K562 (cell line): ENCODE data around the gene CDKN2C. TPM values are rescaled to one million over a fixed set of nuclear protein-coding genes. Genes with fewer than 3 reads are reported as not detected.
A peak's percentile ranks its signal among the peaks of the same experiment; 100 is the strongest.

Experiments
- ARHGAP35 ChIP-seq: fragments of 450-650 bp; IDR thresholded peaks from 2 replicates; pipeline ENCODE4 v1.6.1; 2018; ENCODE audit not compliant: partially characterized antibody
- HDAC3 ChIP-seq: fragments of 450-650 bp; IDR thresholded peaks from 2 replicates; pipeline ENCODE4 v1.6.1; 2018; ENCODE audit warnings: borderline replicate concordance, mild to moderate bottlenecking, moderate library complexity; ENCODE audit not compliant: partially characterized antibody
- HDGF ChIP-seq: fragments of 450-650 bp; IDR thresholded peaks from 2 replicates; pipeline ENCODE4 v1.6.1; 2016
- KDM2B ChIP-seq: fragments of 250-450 bp; sonication (Bioruptor Pico); IDR thresholded peaks from 2 replicates; pipeline ENCODE4 v1.8.0; 2021; ENCODE audit warnings: mild to moderate bottlenecking, moderate library complexity
- MED1 ChIP-seq: sonication (generic); formaldehyde crosslinking; IDR thresholded peaks from 2 replicates; pipeline ENCODE4 v1.8.1; 2023; ENCODE audit warnings: missing genetic modification reagents, borderline replicate concordance
- MEF2D ChIP-seq: conservative IDR thresholded peaks from 2 replicates; pipeline ENCODE4 v1.6.1; 2016; ENCODE audit warnings: low read depth, missing genetic modification characterization, missing compliant biosample characterization
- MYBL2 ChIP-seq, 2 experiments: fragments of 450-650 bp in 1 of 2; sonication (generic) in 1 of 2; formaldehyde crosslinking in 1 of 2; IDR thresholded peaks; 2 replicates each; pipeline versions ENCODE4 v1.6.1 to v1.8.1; 2017 to 2022; ENCODE audit warnings: borderline replicate concordance in 1 of 2, inconsistent platforms in 1 of 2, low read depth in 1 of 2, mild to moderate bottlenecking in 1 of 2, missing genetic modification reagents in 1 of 2, moderate library complexity in 1 of 2
- NBN ChIP-seq: fragments of 450-650 bp; IDR thresholded peaks from 2 replicates; pipeline ENCODE4 v1.6.1; 2016; ENCODE audit warnings: low read depth, mild to moderate bottlenecking
- NONO ChIP-seq, 2 experiments: fragments of 200-400 bp in 1 of 2; fragments of 450-650 bp in 1 of 2; formaldehyde crosslinking in 1 of 2; IDR thresholded peaks; 2 replicates each; pipeline ENCODE4 v1.6.1; 2017; ENCODE audit warnings: low read depth in 2 of 2, mild to moderate bottlenecking in 2 of 2, moderate library complexity in 2 of 2, low read length in 1 of 2
- POLR3G ChIP-seq: IDR thresholded peaks from 2 replicates; pipeline ENCODE4 v1.6.1; 2011; ENCODE audit not compliant: insufficient read length, insufficient replicate concordance; ENCODE audit errors: extremely low read depth
- TAF7 ChIP-seq: fragments of 450-650 bp; IDR thresholded peaks from 2 replicates; pipeline ENCODE4 v1.6.1; 2016; ENCODE audit warnings: missing genetic modification characterization, missing compliant biosample characterization
- TRIM24 ChIP-seq, 2 experiments: fragments of 450-650 bp; IDR thresholded peaks; 2 replicates each; pipeline ENCODE4 v1.6.1; 2016
- ZNF175 ChIP-seq: fragments of 200-800 bp; sonication (Bioruptor generic); IDR thresholded peaks from 2 replicates; pipeline ENCODE4 v1.6.1; 2016; ENCODE audit warnings: low read depth, mild to moderate bottlenecking, missing genetic modification characterization, missing compliant biosample characterization
- ZNF324 ChIP-seq: fragments of 250-450 bp; sonication (Bioruptor Pico); IDR thresholded peaks from 2 replicates; pipeline ENCODE4 v1.4.0; 2020; ENCODE audit warnings: mild to moderate bottlenecking
- ZNF586 ChIP-seq: fragments of 450-650 bp; formaldehyde crosslinking; conservative IDR thresholded peaks from 2 replicates; pipeline ENCODE4 v1.4.0; 2020; ENCODE audit warnings: mild to moderate bottlenecking, moderate library complexity
- ZNF75A ChIP-seq: fragments of 450-650 bp; formaldehyde crosslinking; IDR thresholded peaks from 2 replicates; pipeline ENCODE4 v1.4.0; 2020; ENCODE audit warnings: mild to moderate bottlenecking
- ZSCAN32 ChIP-seq: fragments of 450-650 bp; formaldehyde crosslinking; IDR thresholded peaks from 2 replicates; pipeline ENCODE4 v1.4.0; 2020; ENCODE audit warnings: mild to moderate bottlenecking, moderate library complexity
- polyA plus RNA-seq, 8 experiments: library from polyadenylated mRNA; depleted of rRNA in 4 of 8; stranded (reverse) in 5 of 8; unstranded in 3 of 8; fragments of >200 nt; fragmentation: Nextera tagmentation in 2 of 8; fragmentation: Illumina TruSeq in 1 of 8; extraction: Ambion mirVana in 2 of 8; extraction: Trizol in 1 of 8; gene quantifications; 2 replicates each; pipeline versions ENCODE4 v1.2.1 to v1.2.3, GENCODE V29; 2011 to 2014; ENCODE audit warnings: inconsistent platforms in 1 of 8, missing spikeins in 1 of 8
- total RNA-seq, 7 experiments: library from RNA; depleted of rRNA in 6 of 7; stranded (reverse); fragments of >200 nt in 6 of 7; fragmentation: Illumina TruSeq in 2 of 7; extraction: Trizol in 2 of 7; gene quantifications; 2 replicates each; pipeline versions ENCODE4 v1.2.1 to v1.2.3, GENCODE V29; 2011 to 2021; ENCODE audit warnings: low replicate concordance in 1 of 7
- TF ChIP-seq, protein P1 (sequence below), 3 experiments: fragments of 200-800 bp in 1 of 3; fragments of 250-450 bp in 1 of 3; fragments of 450-650 bp in 1 of 3; sonication (Bioruptor Pico) in 1 of 3; sonication (Bioruptor generic) in 1 of 3; formaldehyde crosslinking in 1 of 3; IDR thresholded peaks; 2 replicates each; pipeline versions ENCODE4 v1.6.1 to v1.8.0; 2016 to 2022; ENCODE audit warnings: mild to moderate bottlenecking in 2 of 3, missing genetic modification characterization in 2 of 3, missing compliant biosample characterization in 1 of 3, moderate library complexity in 1 of 3
- TF ChIP-seq, protein P2 (sequence below): sonication (generic); formaldehyde crosslinking; IDR thresholded peaks from 2 replicates; pipeline ENCODE4 v1.4.0; 2020; ENCODE audit warnings: mild to moderate bottlenecking, missing genetic modification reagents
- TF ChIP-seq, protein P3 (sequence below): sonication (generic); formaldehyde crosslinking; IDR thresholded peaks from 2 replicates; pipeline ENCODE4 v1.8.1; 2023; ENCODE audit warnings: mild to moderate bottlenecking, missing genetic modification reagents

Gene CDKN2C
- total and polyA plus RNA-seq, 9 of the 15 experiments (the other 6 are each of a cell fraction or from before 2014, with no cell fraction given) = 11.9 to 74.3 (median 45.9) TPM

DNA sequence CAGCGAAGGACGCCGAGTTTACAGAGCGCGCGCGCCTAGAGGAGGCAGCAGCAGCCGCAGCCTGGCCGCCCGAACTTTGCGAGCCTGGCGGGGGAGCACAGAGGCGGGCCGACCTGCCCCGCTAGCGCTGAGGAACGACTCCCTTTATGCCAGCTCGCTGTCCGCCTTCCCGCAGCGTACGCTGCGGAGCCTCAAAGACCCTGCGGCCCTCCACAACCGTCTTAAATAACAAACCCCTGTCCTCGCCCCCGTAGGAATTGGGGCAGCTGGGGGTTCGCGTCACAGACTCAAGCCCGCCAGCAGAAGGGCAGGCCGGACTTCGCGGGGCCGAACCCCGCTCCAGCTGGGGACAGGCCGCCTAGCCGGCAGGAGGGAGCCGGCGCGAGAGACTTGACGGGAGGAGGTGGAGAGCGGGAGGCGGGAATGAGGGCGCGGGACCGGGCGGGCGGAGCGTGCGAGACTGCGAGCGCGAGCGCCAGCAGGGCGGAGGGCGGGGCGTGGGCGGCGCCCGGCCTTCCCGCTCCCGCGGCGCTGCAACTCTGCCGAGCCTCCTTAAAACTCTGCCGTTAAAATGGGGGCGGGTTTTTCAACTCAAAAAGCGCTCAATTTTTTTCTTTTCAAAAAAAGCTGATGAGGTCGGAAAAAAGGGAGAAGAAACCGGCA lies 1.8 kb upstream of the CDKN2C start (continued):
- TF ChIP-seq, protein P1, sequence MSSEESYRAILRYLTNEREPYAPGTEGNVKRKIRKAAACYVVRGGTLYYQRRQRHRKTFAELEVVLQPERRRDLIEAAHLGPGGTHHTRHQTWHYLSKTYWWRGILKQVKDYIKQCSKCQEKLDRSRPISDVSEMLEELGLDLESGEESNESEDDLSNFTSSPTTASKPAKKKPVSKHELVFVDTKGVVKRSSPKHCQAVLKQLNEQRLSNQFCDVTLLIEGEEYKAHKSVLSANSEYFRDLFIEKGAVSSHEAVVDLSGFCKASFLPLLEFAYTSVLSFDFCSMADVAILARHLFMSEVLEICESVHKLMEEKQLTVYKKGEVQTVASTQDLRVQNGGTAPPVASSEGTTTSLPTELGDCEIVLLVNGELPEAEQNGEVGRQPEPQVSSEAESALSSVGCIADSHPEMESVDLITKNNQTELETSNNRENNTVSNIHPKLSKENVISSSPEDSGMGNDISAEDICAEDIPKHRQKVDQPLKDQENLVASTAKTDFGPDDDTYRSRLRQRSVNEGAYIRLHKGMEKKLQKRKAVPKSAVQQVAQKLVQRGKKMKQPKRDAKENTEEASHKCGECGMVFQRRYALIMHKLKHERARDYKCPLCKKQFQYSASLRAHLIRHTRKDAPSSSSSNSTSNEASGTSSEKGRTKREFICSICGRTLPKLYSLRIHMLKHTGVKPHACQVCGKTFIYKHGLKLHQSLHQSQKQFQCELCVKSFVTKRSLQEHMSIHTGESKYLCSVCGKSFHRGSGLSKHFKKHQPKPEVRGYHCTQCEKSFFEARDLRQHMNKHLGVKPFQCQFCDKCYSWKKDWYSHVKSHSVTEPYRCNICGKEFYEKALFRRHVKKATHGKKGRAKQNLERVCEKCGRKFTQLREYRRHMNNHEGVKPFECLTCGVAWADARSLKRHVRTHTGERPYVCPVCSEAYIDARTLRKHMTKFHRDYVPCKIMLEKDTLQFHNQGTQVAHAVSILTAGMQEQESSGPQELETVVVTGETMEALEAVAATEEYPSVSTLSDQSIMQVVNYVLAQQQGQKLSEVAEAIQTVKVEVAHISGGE (CRISPR knock-in tag; IDR thresholded peaks at IDR 0.05) = peak in 1 of 3 experiments; percentile 59; a peak in 2 of 6 replicates
- TF ChIP-seq KDM2B = peak; percentile 67; the same call in 1 of the 2 replicates
- no peak for TF ChIP-seq POLR3G
- no peak for TF ChIP-seq ZNF75A (CRISPR knock-in tag)
- TF ChIP-seq, protein P2, sequence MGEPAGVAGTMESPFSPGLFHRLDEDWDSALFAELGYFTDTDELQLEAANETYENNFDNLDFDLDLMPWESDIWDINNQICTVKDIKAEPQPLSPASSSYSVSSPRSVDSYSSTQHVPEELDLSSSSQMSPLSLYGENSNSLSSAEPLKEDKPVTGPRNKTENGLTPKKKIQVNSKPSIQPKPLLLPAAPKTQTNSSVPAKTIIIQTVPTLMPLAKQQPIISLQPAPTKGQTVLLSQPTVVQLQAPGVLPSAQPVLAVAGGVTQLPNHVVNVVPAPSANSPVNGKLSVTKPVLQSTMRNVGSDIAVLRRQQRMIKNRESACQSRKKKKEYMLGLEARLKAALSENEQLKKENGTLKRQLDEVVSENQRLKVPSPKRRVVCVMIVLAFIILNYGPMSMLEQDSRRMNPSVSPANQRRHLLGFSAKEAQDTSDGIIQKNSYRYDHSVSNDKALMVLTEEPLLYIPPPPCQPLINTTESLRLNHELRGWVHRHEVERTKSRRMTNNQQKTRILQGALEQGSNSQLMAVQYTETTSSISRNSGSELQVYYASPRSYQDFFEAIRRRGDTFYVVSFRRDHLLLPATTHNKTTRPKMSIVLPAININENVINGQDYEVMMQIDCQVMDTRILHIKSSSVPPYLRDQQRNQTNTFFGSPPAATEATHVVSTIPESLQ (CRISPR knock-in tag) = peak; percentile 92
- no peak for TF ChIP-seq MED1
- no peak for TF ChIP-seq HDGF
- TF ChIP-seq TRIM24 (IDR thresholded peaks at IDR 0.05) = 0 out of 4 replicates have a peak, but pooled peaks of 1 of the 2 experiments have one; percentile 34
- no peak; the same call in 1 of the 2 replicates for TF ChIP-seq TAF7
- no peak for TF ChIP-seq ZNF324
- TF ChIP-seq ZNF175 = no peak
- no peak for TF ChIP-seq ARHGAP35
- TF ChIP-seq NBN = peak; percentile 64; the same call in 1 of the 2 replicates
- TF ChIP-seq HDAC3 = no peak
- TF ChIP-seq NONO (IDR thresholded peaks at IDR 0.05; ENCODE audit: low read depth in 2 of 2, low read length in 1 of 2) = peak in 1 of 2 experiments; percentile 77; a peak in 1 of 4 replicates
- no peak for TF ChIP-seq ZSCAN32 (CRISPR knock-in tag)
- no peak for TF ChIP-seq MEF2D
- no peak for TF ChIP-seq ZNF586 (CRISPR knock-in tag)
- peak; percentile 96 for TF ChIP-seq MYBL2 (IDR thresholded peaks at IDR 0.05; ENCODE audit: low read depth)
- TF ChIP-seq MYBL2 (CRISPR knock-in tag; IDR thresholded peaks at IDR 0.05; ENCODE audit: borderline replicate concordance) = no peak
- TF ChIP-seq, protein P3, sequence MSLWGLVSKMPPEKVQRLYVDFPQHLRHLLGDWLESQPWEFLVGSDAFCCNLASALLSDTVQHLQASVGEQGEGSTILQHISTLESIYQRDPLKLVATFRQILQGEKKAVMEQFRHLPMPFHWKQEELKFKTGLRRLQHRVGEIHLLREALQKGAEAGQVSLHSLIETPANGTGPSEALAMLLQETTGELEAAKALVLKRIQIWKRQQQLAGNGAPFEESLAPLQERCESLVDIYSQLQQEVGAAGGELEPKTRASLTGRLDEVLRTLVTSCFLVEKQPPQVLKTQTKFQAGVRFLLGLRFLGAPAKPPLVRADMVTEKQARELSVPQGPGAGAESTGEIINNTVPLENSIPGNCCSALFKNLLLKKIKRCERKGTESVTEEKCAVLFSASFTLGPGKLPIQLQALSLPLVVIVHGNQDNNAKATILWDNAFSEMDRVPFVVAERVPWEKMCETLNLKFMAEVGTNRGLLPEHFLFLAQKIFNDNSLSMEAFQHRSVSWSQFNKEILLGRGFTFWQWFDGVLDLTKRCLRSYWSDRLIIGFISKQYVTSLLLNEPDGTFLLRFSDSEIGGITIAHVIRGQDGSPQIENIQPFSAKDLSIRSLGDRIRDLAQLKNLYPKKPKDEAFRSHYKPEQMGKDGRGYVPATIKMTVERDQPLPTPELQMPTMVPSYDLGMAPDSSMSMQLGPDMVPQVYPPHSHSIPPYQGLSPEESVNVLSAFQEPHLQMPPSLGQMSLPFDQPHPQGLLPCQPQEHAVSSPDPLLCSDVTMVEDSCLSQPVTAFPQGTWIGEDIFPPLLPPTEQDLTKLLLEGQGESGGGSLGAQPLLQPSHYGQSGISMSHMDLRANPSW (CRISPR knock-in tag) = no peak
